Measurements from ENCODE around the gene SUPT16H. TPM values are rescaled to one million over a fixed set of nuclear protein-coding genes. Genes with fewer than 3 reads are reported as not detected.
"Not testable (repeated sequence)": the region's sequence is repeated elsewhere in the genome, so short reads cannot be mapped to it uniquely, and the experiment has no call there.

The SUPT16H gene
- total RNA-seq, 1 donor from 2014 or later = 57.7 TPM

- Mint-ChIP-seq H3K27me3 (ENCODE audit: low read depth) (no peaks in the 10 kb centered on the region), H3K27ac (ENCODE audit: unreplicated experiment) (peak overlapping the region; percentile 99), H3K4me3 (ENCODE audit: unreplicated experiment) (peak overlapping the region; percentile 90), H3K36me3 (ENCODE audit: low read depth) (peaks cover 6% of the 10 kb centered on the region), H3K9me3 (ENCODE audit: low read depth) (no peaks in the 10 kb centered on the region), H3K4me1 (ENCODE audit: low read depth) (peaks cover 33% of the 10 kb centered on the region)
- no peak for TF ChIP-seq CTCF (IDR thresholded peaks at IDR 0.05)
- DNase-seq (ENCODE audit: low spot score) = no peak
Measured at GRCh38 chr14:21382886-21383847, 652 bp downstream of the SUPT16H start.

DNA sequence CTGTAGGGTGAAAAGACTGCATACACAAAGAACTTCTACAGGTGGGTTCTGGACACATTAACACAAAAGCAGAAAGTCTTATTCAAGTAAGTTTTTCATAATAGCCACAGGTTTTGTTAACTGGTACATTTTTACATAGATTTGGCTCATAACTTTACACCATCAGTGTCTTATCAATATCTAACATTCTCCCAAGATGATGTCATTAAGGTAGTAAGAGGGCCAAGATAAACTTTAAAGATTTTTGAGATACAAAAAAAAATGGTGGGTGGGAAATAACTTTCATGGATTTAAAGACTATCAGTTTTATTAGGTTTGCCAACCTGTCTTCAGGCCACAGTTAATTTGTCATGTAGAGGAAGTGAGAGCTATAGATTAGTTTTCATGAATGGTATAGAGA is 1.7 kb downstream of the SUPT16H start:
- no peak for DNase-seq (ENCODE audit: low spot score)
- Mint-ChIP-seq H3K9me3 (ENCODE audit: low read depth) (no peaks in the 10 kb centered on the region), H3K4me3 (ENCODE audit: unreplicated experiment) (peak overlapping the region; percentile 90), H3K27ac (ENCODE audit: unreplicated experiment) (peak overlapping the region; percentile 99), H3K36me3 (ENCODE audit: low read depth) (peaks cover 6% of the 10 kb centered on the region), H3K27me3 (ENCODE audit: low read depth) (no peaks in the 10 kb centered on the region), H3K4me1 (ENCODE audit: low read depth) (peaks cover 33% of the 10 kb centered on the region)
- no peak for TF ChIP-seq CTCF (IDR thresholded peaks at IDR 0.05)

DNA sequence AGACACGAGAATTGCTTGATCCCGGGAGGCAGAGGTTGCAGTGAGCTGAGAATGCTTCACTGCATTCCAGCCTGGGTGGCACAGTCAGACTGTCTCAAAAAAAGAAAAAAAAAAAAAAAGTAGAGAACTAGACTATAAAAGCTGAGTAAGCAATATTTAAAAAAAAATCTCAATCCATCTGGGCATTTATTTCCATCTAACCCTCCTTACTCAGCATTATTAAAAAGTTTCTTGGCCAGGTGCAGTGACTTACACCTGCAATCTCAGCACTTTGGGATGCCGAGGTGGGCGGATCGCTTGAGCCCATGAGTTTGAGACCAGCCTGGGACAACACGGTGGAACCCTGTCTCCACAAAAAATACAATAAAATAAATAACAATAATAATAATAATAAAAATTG is 4.5 kb downstream of the SUPT16H start:
- no peak overlapping the region for H3K4me3 Mint-ChIP-seq (ENCODE audit: unreplicated experiment)
- H3K4me1 Mint-ChIP-seq (ENCODE audit: low read depth) = peaks cover 26% of the 10 kb centered on the region
- H3K9me3 Mint-ChIP-seq (ENCODE audit: low read depth) = no peaks in the 10 kb centered on the region
- H3K36me3 Mint-ChIP-seq (ENCODE audit: low read depth) = peaks cover 1% of the 10 kb centered on the region
- no peak for DNase-seq (ENCODE audit: low spot score)
- TF ChIP-seq CTCF (IDR thresholded peaks at IDR 0.05) = no peak
- H3K27ac Mint-ChIP-seq (ENCODE audit: unreplicated experiment) = no peak overlapping the region
- H3K27me3 Mint-ChIP-seq (ENCODE audit: low read depth) = no peaks in the 10 kb centered on the region

GRCh38 chr14:21373980-21374379 is 9.8 kb downstream of the SUPT16H start:
- H3K9me3 Mint-ChIP-seq (ENCODE audit: low read depth) = no peaks in the 10 kb centered on the region
- no peak for TF ChIP-seq CTCF (IDR thresholded peaks at IDR 0.05)
- H3K27ac Mint-ChIP-seq (ENCODE audit: unreplicated experiment) = no peak overlapping the region
- no peak for DNase-seq (ENCODE audit: low spot score)
- H3K4me1 Mint-ChIP-seq (ENCODE audit: low read depth) = no peaks in the 10 kb centered on the region
- peaks cover 17% of the 10 kb centered on the region for H3K36me3 Mint-ChIP-seq (ENCODE audit: low read depth)
- H3K4me3 Mint-ChIP-seq (ENCODE audit: unreplicated experiment) = no peak overlapping the region
- no peaks in the 10 kb centered on the region for H3K27me3 Mint-ChIP-seq (ENCODE audit: low read depth)

DNA sequence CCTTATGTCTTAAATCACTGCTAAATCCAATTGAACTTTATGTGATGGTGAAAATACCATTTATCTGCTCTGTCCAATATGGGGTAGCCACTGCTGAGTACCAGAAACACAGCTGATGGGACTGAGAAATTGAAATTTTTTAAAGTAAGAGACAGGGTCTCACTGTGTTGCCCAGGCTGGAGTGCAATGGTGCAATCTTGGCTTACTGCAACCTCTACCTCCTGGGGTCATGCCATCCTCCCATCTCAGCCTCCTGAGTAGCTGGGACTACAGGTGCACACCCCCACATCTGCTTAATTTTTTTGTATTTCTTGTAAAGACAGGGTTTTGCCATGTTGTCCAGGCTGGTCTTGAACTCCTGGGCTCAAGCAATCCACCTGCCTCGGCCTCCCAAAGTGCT is 11.0 kb downstream of the SUPT16H start:
- H3K4me3 Mint-ChIP-seq (ENCODE audit: unreplicated experiment); H3K27me3 Mint-ChIP-seq (ENCODE audit: low read depth); H3K27ac Mint-ChIP-seq (ENCODE audit: unreplicated experiment); H3K9me3 Mint-ChIP-seq (ENCODE audit: low read depth); DNase-seq (ENCODE audit: low spot score); H3K4me1 Mint-ChIP-seq (ENCODE audit: low read depth): not testable (repeated sequence)
- peaks cover 26% of the 10 kb centered on the region for H3K36me3 Mint-ChIP-seq (ENCODE audit: low read depth)
